HFF-Myc (cell line): Measurements from ENCODE around the gene SPSB4.

Experiments
- DNase-seq: peaks from one replicate; pipeline ENCODE4 v3.0.0-alpha.2; 2011; ENCODE audit warnings: low read depth; ENCODE audit errors: extremely low read depth
- H3K4me3 ChIP-seq: replicated peaks from 2 replicates; pipeline ENCODE4 v1.5.1; 2011; ENCODE audit warnings: low read depth, mild to moderate bottlenecking, control low read depth, low read length
- CTCF ChIP-seq: IDR thresholded peaks from 2 replicates; pipeline ENCODE4 v1.5.1; 2012; ENCODE audit warnings: mild to moderate bottlenecking, low read depth, low read length, control low read depth; ENCODE audit errors: missing control alignments

The SPSB4 gene

GRCh38 chr3:141093971-141094684, 43.0 kb downstream of the SPSB4 start:
- no peak for DNase-seq
- no peak overlapping the region for H3K4me3 ChIP-seq
- TF ChIP-seq CTCF: no peak

DNA sequence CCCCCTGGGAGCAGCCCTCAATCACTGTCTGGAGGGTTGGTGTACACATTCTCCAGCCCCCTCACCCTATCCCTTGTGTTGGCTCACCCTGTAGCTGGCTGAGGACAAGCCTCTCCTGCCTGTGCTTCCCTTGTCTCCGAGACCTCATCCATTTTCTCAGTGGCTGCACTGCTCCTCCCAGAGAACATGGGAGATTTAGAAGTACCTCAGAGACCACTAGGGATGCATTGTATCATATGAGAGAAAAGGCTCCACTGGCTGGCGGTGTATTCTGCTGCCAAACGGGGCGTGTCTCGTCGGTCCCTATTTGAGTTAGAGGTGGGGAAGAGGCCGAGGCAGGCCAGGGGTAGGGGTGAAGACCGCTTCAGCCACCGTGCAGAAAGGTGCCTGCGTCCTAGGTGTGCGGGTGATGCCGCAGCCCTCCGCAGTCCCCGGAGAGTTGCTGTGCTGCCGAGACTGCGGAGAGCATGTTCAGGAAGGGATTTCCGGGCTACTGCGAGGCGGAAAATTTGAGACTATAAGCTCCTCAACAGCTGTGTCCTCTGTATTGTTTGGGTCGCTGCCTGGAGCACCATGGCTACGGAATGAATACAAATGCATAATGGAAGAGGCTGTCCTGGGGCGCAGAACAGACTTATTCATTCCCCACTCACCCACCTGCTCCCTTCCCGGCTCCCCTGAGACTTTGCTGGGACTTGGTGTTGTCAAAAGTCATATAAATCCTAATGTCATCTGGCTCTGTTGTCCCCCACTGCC, 43.8 kb downstream of the SPSB4 start:
- H3K4me3 ChIP-seq: no peak overlapping the region
- TF ChIP-seq CTCF: no peak
- no peak for DNase-seq

GRCh38 chr3:141095546-141095937, 44.4 kb downstream of the SPSB4 start:
- DNase-seq: no peak
- no peak for TF ChIP-seq CTCF
- no peak overlapping the region for H3K4me3 ChIP-seq

GRCh38 chr3:141096164-141096563, 45.0 kb downstream of the SPSB4 start:
- H3K4me3 ChIP-seq: no peak overlapping the region
- TF ChIP-seq CTCF: no peak
- DNase-seq: no peak

DNA sequence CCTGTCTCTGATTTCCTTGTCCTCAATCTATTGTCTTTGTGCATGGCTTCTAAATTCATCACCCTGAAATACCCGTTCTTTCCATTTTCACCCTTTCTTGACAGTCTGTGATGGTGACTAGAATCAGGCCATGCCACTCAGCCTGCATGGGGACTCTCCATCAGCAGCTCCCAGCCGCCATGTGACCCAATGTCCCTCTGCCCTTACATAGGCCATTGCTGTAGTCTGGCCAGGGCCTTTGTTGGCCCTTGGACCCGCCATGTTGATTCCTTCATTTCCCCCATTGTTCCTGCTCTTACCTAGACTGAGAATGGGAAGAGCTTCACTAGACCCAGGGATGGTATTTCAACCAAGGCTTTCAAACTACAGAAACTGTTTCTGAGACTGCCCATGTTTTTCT, 45.8 kb downstream of the SPSB4 start:
- no peak overlapping the region for H3K4me3 ChIP-seq
- no peak for DNase-seq
- no peak for TF ChIP-seq CTCF

DNA sequence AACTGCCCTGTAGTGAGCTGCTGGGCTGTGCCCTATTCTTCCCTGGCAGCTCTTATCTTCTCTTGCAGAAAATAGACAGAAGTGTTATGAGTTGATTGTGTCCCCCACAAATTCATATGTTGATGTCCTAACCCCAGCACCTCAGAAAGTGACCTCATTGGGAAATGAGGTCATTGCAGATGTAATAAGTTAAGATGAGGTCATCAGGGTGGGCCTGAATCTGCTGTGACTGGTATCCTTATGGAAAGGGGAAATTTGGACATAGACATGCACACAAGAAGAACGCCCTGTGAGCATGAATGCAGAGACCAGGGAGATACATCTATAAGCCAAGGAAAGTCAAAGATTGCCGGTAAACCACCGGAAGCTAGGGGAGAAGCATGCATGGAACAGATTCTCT, 49.0 kb downstream of the SPSB4 start:
- H3K4me3 ChIP-seq: no peak overlapping the region
- DNase-seq: no peak

More for the DNA sequence above, 49.0 kb downstream of the SPSB4 start:
- no peak for TF ChIP-seq CTCF
